ENCODE results near the gene ITGB2. TPM values are rescaled to one million over a fixed set of nuclear protein-coding genes. Genes with fewer than 3 reads are reported as not detected.

ITGB2 gene
- total RNA-seq, 1 experiment from 2014 or later: 45.1 TPM

DNA sequence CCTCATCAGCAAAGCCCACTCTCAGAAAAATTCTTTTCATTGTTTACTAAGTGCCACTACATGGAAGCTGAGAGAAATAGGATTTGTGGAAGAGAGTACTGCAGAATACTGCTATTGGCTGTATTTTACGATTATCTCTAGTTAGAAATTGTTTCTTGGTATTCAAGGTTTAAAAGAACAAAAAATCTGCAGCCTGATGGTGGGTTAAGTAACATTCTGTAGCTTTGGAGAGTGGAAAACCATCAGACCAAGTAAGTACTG lies 74.5 kb downstream of the ITGB2 start:
- H3K9ac ChIP-seq (ENCODE audit: low read length): 0 out of 2 replicates have a peak overlapping the region, but pooled peaks have one; percentile 0
- ChIA-PET CTCF (interaction anchor here (0.6 to 0.8 kb wide), 2 partner anchors 27 to 86 kb away, joined by 4 to 12 read pairs; partner anchors contain the start of gene PTTG1IP), POLR2A (ENCODE audit: unreplicated experiment) (no interaction called here)
- H3K27me3 ChIP-seq (ENCODE audit: low read length): no peaks in the 10 kb centered on the region
- H3K27ac ChIP-seq (ENCODE audit: low read length): peak overlapping the region; percentile 7; the same call in 1 of the 2 replicates
- peak overlapping the region; percentile 37 for H2AFZ ChIP-seq (ENCODE audit: low read length)
- peaks cover 11% of the 10 kb centered on the region for H3K4me1 ChIP-seq (ENCODE audit: insufficient read depth, low read length)
- no peaks in the 10 kb centered on the region for H3K79me2 ChIP-seq (ENCODE audit: low read length)
- TF ChIP-seq EZH2 (IDR thresholded peaks at IDR 0.05; ENCODE audit: low read length, unreplicated experiment): no peak
- TF ChIP-seq EZH2phosphoT487 (IDR thresholded peaks at IDR 0.05; ENCODE audit: borderline replicate concordance, low read length): no peak
- TF ChIP-seq, protein P1, sequence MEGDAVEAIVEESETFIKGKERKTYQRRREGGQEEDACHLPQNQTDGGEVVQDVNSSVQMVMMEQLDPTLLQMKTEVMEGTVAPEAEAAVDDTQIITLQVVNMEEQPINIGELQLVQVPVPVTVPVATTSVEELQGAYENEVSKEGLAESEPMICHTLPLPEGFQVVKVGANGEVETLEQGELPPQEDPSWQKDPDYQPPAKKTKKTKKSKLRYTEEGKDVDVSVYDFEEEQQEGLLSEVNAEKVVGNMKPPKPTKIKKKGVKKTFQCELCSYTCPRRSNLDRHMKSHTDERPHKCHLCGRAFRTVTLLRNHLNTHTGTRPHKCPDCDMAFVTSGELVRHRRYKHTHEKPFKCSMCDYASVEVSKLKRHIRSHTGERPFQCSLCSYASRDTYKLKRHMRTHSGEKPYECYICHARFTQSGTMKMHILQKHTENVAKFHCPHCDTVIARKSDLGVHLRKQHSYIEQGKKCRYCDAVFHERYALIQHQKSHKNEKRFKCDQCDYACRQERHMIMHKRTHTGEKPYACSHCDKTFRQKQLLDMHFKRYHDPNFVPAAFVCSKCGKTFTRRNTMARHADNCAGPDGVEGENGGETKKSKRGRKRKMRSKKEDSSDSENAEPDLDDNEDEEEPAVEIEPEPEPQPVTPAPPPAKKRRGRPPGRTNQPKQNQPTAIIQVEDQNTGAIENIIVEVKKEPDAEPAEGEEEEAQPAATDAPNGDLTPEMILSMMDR (conservative IDR thresholded peaks at IDR 0.05; ENCODE audit: low read depth, low read length): peak; percentile 28; the same call in 1 of the 2 replicates
- H3K4me2 ChIP-seq (ENCODE audit: low read length): peak overlapping the region; percentile 66
- ATAC-seq (no peak), DNase-seq (no peak)
- H3K36me3 ChIP-seq (ENCODE audit: low read depth, low read length): peaks cover 19% of the 10 kb centered on the region
- no peaks in the 10 kb centered on the region for H3K9me3 ChIP-seq (ENCODE audit: low read length)
- no peaks in the 10 kb centered on the region for H3F3A ChIP-seq (ENCODE audit: low read length, unreplicated experiment)
- no peaks in the 10 kb centered on the region for H3K9me2 ChIP-seq (replicated peaks; ENCODE audit: low read length)
- no peaks in the 10 kb centered on the region for H4K20me1 ChIP-seq (ENCODE audit: low read length)
- peak overlapping the region; percentile 36 for H3K4me3 ChIP-seq (ENCODE audit: low read length)
- TSS peak; percentile 37 for BruUV-seq (replicated peaks)
- intact Hi-C loops (cut with micrococcal nuclease): loop anchor here (2.0 kb wide), 1 partner anchor 45 kb away; the partner anchor contains the start of gene UBE2G2

DNA sequence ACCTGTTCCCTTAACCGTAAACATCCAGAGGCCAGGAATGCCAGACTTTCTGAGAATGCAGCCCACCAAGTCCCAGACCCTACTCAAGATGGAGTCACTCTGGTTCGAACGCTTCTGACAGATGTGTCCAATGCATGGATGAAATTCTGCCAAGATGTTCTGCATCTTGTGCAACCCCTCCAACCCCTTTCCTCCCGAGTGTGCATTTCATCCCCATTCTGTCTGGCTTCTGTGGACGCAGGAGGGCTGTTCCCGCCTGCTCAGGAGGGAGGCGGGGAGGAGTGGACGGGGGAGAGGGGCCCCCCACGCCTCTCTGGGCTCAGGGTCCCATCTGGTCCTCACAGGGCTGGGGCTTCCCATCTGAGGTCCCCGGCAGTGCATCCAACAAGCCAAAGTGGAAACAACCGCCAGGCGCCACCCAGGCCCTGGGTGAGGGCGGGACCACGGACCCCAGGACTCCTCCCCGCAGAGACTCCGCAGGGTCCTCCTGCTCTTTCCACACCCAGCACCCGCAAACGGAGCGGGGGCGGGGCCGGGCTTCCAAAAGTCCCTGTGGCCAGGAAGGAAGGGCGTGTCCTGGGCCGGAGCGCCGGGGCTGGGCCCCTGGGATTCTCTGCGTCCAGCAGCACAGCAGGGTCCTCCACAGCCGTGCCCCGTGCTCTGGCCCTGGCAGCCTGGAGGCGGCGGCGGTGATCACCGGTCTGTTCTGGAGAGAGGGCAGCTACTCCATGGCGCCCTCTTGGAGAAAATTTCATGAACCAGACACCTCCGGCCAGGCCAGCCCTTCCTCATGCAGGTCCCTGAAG lies 75.1 kb downstream of the ITGB2 start:
- Histone ChIP-seq H3F3A (ENCODE audit: low read length, unreplicated experiment) (no peaks in the 10 kb centered on the region), H3K4me2 (ENCODE audit: low read length) (peak overlapping the region; percentile 66), H3K27me3 (ENCODE audit: low read length) (no peaks in the 10 kb centered on the region), H3K36me3 (ENCODE audit: low read depth, low read length) (peaks cover 14% of the 10 kb centered on the region), H2AFZ (ENCODE audit: low read length) (peak overlapping the region; percentile 37), H3K9me2 (replicated peaks; ENCODE audit: low read length) (no peaks in the 10 kb centered on the region), H3K4me1 (ENCODE audit: insufficient read depth, low read length) (peaks cover 11% of the 10 kb centered on the region), H3K4me3 (ENCODE audit: low read length) (peak overlapping the region; percentile 36), H4K20me1 (ENCODE audit: low read length) (no peaks in the 10 kb centered on the region), H3K9me3 (ENCODE audit: low read length) (no peaks in the 10 kb centered on the region), H3K27ac (ENCODE audit: low read length) (no peak overlapping the region), H3K79me2 (ENCODE audit: low read length) (no peaks in the 10 kb centered on the region), H3K9ac (ENCODE audit: low read length) (0 out of 2 replicates have a peak overlapping the region, but pooled peaks have one; percentile 0)
- intact Hi-C loops (cut with micrococcal nuclease): loop anchor here (2.0 kb wide), 1 partner anchor 45 kb away; the partner anchor contains the start of gene UBE2G2
- BruUV-seq (replicated peaks): no TSS peak
- DNase-seq: peak; percentile 66
- TF ChIP-seq, protein P1 (conservative IDR thresholded peaks at IDR 0.05; ENCODE audit: low read depth, low read length): peak; percentile 68
- no peak for TF ChIP-seq EZH2phosphoT487 (IDR thresholded peaks at IDR 0.05; ENCODE audit: borderline replicate concordance, low read length)
- ATAC-seq: peak; percentile 74
- CTCF ChIA-PET: interaction anchor here (0.6 to 0.8 kb wide), 2 partner anchors 28 to 87 kb away, joined by 4 to 12 read pairs; partner anchors contain the start of gene PTTG1IP
- POLR2A ChIA-PET (ENCODE audit: unreplicated experiment): no interaction called here

DNA sequence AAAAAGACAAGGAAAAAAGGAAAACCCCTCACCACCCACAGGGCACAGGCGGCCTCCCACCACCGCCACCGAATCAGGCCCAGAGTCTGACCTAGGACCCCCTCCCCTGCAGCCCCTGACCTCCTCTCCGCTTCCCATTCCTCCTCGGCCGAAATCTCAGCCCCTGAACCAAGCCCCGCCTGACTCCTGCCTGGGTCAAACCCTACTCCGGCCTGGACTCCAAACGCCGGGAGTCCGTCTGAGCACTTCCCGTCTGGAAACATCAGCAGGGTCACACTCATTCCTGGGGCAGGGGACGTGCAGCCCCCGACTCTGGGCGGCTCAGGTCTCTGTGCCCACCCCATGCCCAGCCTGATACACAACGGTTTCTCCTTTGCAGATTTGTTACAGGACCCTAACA lies 76.4 kb downstream of the ITGB2 start:
- no peaks in the 10 kb centered on the region for H3K27me3 ChIP-seq (ENCODE audit: low read length)
- peaks cover 1% of the 10 kb centered on the region; the same call in 1 of the 2 replicates for H3K36me3 ChIP-seq (ENCODE audit: low read depth, low read length)
- DNase-seq (no peak), ATAC-seq (no peak)
- no peaks in the 10 kb centered on the region for H3K9me3 ChIP-seq (ENCODE audit: low read length)
- no peak overlapping the region for H3K4me3 ChIP-seq (ENCODE audit: low read length)
- H4K20me1 ChIP-seq (ENCODE audit: low read length): no peaks in the 10 kb centered on the region
- no TSS peak for BruUV-seq (replicated peaks)
- no peaks in the 10 kb centered on the region for H3K79me2 ChIP-seq (ENCODE audit: low read length)
- H3K4me1 ChIP-seq (ENCODE audit: insufficient read depth, low read length): peaks cover 11% of the 10 kb centered on the region
- H3K27ac ChIP-seq (ENCODE audit: low read length): no peak overlapping the region
- TF ChIP-seq EZH2phosphoT487 (IDR thresholded peaks at IDR 0.05; ENCODE audit: borderline replicate concordance, low read length) (no peak), EZH2 (IDR thresholded peaks at IDR 0.05; ENCODE audit: low read length, unreplicated experiment) (no peak)
- no peak overlapping the region for H3K9ac ChIP-seq (ENCODE audit: low read length)
- no peak overlapping the region for H3K4me2 ChIP-seq (ENCODE audit: low read length)
- intact Hi-C loops (cut with micrococcal nuclease): no loop called here
- H3K9me2 ChIP-seq (replicated peaks; ENCODE audit: low read length): no peaks in the 10 kb centered on the region
- CTCF ChIA-PET: no interaction called here
- H2AFZ ChIP-seq (ENCODE audit: low read length): no peak overlapping the region
- POLR2A ChIA-PET (ENCODE audit: unreplicated experiment): no interaction called here
- no peaks in the 10 kb centered on the region for H3F3A ChIP-seq (ENCODE audit: low read length, unreplicated experiment)
